BE2C (cell line): ENCODE data around the gene SART1.

Experiments
- DNase-seq: peaks from one replicate; pipeline ENCODE4 v3.0.0-alpha.2; 2020
- H3K27me3 ChIP-seq: fragments of 250-450 bp; sonication (Bioruptor Pico); 2 replicates; pipeline ENCODE4 v1.5.1; 2020; ENCODE audit warnings: mild to moderate bottlenecking
- H3K36me3 ChIP-seq: fragments of 250-450 bp; sonication (Bioruptor Pico); 2 replicates; pipeline ENCODE4 v1.5.1; 2020; ENCODE audit warnings: mild to moderate bottlenecking
- H3K4me1 ChIP-seq: fragments of 250-450 bp; sonication (Bioruptor Pico); 2 replicates; pipeline ENCODE4 v1.5.1; 2020
- H3K4me3 ChIP-seq: 2 replicates; pipeline ENCODE4 v1.5.1; 2011; ENCODE audit warnings: low read depth, low read length
- H3K9me3 ChIP-seq: fragments of 250-450 bp; sonication (Bioruptor Pico); 2 replicates; pipeline ENCODE4 v1.5.1; 2020
- CTCF ChIP-seq: IDR thresholded peaks from 2 replicates; pipeline ENCODE4 v1.5.1; 2012; ENCODE audit warnings: mild to moderate bottlenecking, low read depth, low read length

SART1 gene

GRCh38 chr11:66014804-66015453 is 53.4 kb downstream of the SART1 start:
- Histone ChIP-seq H3K36me3 (no peaks in the 10 kb centered on the region), H3K27me3 (peaks cover 21% of the 10 kb centered on the region), H3K4me3 (no peak overlapping the region), H3K9me3 (no peaks in the 10 kb centered on the region), H3K4me1 (no peaks in the 10 kb centered on the region)
- no peak for DNase-seq
- no peak for TF ChIP-seq CTCF

GRCh38 chr11:66015454-66015881 is 53.9 kb downstream of the SART1 start:
- H3K27me3 ChIP-seq, result peaks cover 15% of the 10 kb centered on the region
- no peaks in the 10 kb centered on the region for H3K9me3 ChIP-seq
- no peaks in the 10 kb centered on the region for H3K36me3 ChIP-seq
- no peak for TF ChIP-seq CTCF
- H3K4me3 ChIP-seq, result no peak overlapping the region
- no peaks in the 10 kb centered on the region for H3K4me1 ChIP-seq
- no peak for DNase-seq

GRCh38 chr11:66015936-66016792 is 54.6 kb downstream of the SART1 start:
- H3K4me3 ChIP-seq, result no peak overlapping the region
- H3K4me1 ChIP-seq, result no peaks in the 10 kb centered on the region
- no peak for TF ChIP-seq CTCF
- DNase-seq, result no peak
- no peaks in the 10 kb centered on the region for H3K36me3 ChIP-seq
- H3K27me3 ChIP-seq, result peaks cover 12% of the 10 kb centered on the region
- H3K9me3 ChIP-seq, result no peaks in the 10 kb centered on the region

- no peak overlapping the region for H3K4me3 ChIP-seq
- TF ChIP-seq CTCF, result no peak
- H3K4me1 ChIP-seq, result no peaks in the 10 kb centered on the region
- H3K36me3 ChIP-seq, result no peaks in the 10 kb centered on the region
- H3K9me3 ChIP-seq, result no peaks in the 10 kb centered on the region
- H3K27me3 ChIP-seq, result peaks cover 6% of the 10 kb centered on the region
- no peak for DNase-seq
Measured at GRCh38 chr11:66016793-66017177, 55.3 kb downstream of the SART1 start.

GRCh38 chr11:66017321-66017720 is 55.8 kb downstream of the SART1 start:
- peaks cover under 1% of the 10 kb centered on the region for H3K27me3 ChIP-seq
- no peak overlapping the region for H3K4me3 ChIP-seq

More at GRCh38 chr11:66017321-66017720, 55.8 kb downstream of the SART1 start:
- TF ChIP-seq CTCF, result no peak
- DNase-seq, result no peak
- H3K9me3 ChIP-seq, result no peaks in the 10 kb centered on the region
- no peaks in the 10 kb centered on the region for H3K4me1 ChIP-seq
- H3K36me3 ChIP-seq, result no peaks in the 10 kb centered on the region
